ENCODE data around the gene ZNF836.
"Not testable (repeated sequence)": the region's sequence is repeated elsewhere in the genome, so short reads cannot be mapped to it uniquely, and the experiment has no call there.

Gene ZNF836

DNA sequence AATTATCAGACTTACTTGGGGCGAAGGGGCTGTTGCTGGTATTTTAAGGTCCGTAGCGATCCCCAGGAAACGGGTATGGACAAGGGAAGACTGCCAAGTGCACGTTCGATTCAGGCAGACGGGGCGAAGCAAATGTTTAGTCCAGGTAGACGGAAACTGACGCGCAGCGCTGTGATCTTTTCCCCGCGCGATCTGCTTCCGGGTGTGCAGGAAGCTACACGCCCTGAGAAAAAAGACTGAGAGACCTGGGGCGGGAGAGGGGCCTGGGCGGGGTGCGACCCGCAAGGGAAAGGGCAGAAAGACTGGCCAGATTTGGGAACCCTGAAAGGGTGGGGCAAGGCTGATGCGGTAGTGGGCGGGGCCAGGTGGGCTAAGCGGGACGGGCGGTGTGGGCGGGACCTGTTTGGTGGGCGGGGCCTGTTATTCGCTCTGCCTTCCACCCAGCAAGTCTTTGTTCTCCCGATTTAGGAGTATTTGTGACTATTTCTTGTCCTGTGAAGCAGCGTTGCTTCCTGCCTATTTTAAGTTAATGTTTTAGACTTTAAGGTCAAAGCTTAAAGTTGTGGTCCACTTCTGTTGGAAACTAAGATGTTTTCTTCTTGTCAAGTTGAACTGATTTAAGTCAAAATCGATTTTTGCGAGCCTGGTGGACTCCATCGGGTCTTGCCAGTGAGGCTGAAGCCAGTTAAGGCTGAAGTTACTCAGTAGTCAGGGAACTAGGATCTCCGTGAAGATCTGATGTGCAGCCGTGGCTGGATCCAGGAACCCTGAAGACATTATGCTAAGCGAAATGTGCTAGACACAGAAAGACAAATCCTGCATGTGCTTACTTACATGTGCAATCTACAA lies at the start of gene ZNF836:
Gene ZNF836 (minus strand): TSS at position 301 of the 849 bp plus-strand sequence. CDS start 3,549 bp downstream, outside the sequence.
- DNase-seq (ENCODE audit: low read depth, low spot score): peak; percentile 77

GRCh38 chr19:52221031-52221430 lies 49.6 kb upstream of the ZNF836 start:
- no peak for DNase-seq (ENCODE audit: low read depth, low spot score)

DNA sequence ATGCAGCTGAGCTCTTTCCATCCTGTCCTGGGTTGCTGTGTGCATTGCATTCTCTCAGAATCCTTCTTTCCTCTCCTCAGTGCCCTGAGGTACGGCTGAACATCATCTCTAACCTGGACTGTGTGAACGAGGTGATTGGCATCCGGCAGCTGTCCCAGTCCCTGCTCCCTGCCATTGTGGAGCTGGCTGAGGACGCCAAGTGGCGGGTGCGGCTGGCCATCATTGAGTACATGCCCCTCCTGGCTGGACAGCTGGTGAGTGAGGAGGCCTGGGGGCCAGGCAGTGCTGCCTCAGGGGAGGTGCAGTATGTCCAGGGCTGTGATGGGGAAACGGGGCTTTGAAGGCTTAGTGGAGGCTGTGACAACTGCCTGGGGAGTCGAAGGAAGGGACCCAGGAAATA lies 48.2 kb upstream of the ZNF836 start:
- no peak for DNase-seq (ENCODE audit: low read depth, low spot score)

- DNase-seq (ENCODE audit: low read depth, low spot score): no peak
Measured at GRCh38 chr19:52217576-52217975, 46.2 kb upstream of the ZNF836 start.

DNA sequence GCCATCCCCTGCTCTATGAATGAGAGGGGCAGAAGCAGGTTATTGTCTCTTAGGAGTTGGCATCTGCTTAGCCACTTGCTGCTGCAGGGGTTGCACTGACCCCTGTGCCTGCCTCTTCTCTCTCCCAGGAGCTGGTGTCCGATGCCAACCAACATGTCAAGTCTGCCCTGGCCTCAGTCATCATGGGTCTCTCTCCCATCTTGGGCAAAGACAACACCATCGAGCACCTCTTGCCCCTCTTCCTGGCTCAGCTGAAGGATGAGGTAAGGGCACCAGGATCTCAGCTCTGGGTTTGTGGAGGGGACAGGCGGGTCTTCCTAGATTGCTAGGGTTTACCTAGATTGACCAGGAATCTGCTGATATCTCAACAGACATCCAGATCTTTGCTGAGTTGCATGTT lies 45.0 kb upstream of the ZNF836 start:
- DNase-seq (ENCODE audit: low read depth, low spot score): no peak

- DNase-seq (ENCODE audit: low read depth, low spot score): no peak
Measured at GRCh38 chr19:52214241-52214640, 42.8 kb upstream of the ZNF836 start.

DNA sequence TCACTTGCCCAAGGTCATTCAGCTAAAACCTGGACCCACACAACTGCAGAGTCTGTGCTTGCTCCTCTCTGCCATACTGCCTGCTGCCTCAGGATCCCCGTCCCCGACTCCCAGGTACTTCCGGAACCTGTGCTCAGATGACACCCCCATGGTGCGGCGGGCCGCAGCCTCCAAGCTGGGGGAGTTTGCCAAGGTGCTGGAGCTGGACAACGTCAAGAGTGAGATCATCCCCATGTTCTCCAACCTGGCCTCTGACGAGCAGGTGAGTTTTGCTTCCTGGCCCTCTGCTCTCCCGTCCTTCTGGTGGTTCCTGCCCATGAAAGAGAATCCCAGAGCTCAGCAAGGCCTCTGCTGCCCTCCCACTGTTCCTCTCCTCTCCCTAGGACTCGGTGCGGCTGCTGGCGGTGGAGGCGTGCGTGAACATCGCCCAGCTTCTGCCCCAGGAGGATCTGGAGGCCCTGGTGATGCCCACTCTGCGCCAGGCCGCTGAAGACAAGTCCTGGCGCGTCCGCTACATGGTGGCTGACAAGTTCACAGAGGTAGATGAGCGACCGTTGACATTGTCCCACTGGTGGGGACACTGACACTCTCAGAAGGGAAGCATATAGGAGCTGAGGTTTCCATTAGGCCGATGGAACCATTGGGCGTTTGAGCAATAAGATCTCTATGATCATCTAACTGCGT lies 41.3 kb upstream of the ZNF836 start:
- no peak for DNase-seq (ENCODE audit: low read depth, low spot score)

- no peak for DNase-seq (ENCODE audit: low read depth, low spot score)
Measured at GRCh38 chr19:52211926-52212571, 40.6 kb upstream of the ZNF836 start.

- DNase-seq (ENCODE audit: low read depth, low spot score): no peak
Measured at GRCh38 chr19:52211203-52211602, 39.8 kb upstream of the ZNF836 start.

- no peak for DNase-seq (ENCODE audit: low read depth, low spot score)
Measured at GRCh38 chr19:52206481-52206880, 35.1 kb upstream of the ZNF836 start.

GRCh38 chr19:52200755-52201391 lies 29.5 kb upstream of the ZNF836 start:
- not testable (repeated sequence) for DNase-seq (ENCODE audit: low read depth, low spot score)

GRCh38 chr19:52200044-52200443 lies 28.6 kb upstream of the ZNF836 start:
- DNase-seq (ENCODE audit: low read depth, low spot score): no peak

GRCh38 chr19:52198678-52199077 lies 27.3 kb upstream of the ZNF836 start:
- DNase-seq (ENCODE audit: low read depth, low spot score): no peak

- DNase-seq (ENCODE audit: low read depth, low spot score): no peak
Measured at GRCh38 chr19:52197964-52198363, 26.5 kb upstream of the ZNF836 start.

DNA sequence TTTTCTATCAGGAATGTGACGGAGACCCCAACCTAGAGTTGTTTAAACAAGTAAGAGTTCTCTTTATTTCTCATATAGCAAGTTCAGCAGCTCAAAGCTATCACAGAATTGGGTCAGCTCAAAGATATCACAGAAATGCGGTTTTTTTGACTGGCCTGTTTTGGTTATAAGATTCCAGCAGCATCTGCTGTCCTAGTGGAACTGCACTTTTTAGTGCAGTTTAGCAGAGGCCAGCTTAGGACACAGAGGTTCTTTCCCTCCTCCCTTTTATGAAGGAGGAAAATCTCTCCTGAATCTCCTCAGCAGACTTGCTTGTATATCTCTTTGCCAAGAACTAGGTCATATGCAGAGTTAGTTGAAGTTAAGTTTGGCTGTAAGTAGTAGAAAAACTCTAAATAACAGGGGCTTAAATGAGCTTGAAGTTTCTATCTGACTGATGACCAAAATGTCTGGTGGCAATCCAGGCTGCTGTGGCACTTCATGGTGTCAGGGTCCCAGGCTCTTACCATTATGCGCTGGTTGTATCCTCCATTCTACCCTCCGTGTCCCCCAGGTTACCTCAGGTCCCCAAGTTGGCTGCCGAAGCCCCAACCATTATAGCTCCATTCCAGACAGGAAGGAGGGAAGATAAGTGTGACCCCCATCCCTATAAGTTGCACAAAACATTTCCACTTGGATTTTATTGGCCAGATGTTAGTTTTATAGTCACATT lies 25.0 kb upstream of the ZNF836 start:
- no peak for DNase-seq (ENCODE audit: low read depth, low spot score)

DNA sequence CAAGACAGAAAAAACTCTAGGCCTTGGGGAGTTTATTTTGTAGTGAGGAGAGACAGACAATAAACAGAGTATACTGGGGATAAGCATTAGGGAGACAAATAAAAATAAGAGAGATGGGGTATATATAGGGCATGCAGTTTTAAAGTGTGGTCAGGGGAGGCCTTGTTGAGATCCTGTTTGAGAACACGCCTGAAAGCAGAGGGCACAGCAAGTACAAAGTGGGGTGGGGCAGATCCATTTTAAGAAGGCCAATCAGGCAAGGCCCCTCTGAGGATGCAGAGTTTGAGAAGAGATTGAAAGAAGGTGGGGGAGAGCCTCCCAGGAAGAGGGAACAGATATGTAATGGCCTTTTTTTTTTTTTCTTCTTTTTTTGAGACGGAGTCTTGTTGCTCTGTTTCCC lies 20.5 kb upstream of the ZNF836 start:
- DNase-seq (ENCODE audit: low read depth, low spot score): no peak

DNA sequence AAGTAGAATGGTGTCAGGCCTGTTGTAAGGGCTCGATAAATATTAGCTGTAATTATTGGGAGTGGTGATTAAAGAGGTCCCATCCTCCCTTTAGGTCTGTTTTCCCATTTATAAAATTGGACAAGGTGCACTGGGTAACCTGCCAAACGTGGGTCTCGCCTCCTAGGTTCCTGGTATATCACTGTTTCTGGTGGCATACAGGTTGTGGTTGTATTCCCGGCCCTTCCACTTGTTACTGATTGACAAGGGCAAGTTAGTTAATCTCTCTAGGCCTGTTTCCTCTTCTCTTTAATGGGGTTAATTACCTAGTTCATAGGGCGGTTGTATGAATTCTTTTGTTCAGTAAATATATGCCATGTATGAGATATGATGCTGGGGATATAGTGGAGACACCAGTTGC lies 20.0 kb upstream of the ZNF836 start:
- no peak for DNase-seq (ENCODE audit: low read depth, low spot score)

DNA sequence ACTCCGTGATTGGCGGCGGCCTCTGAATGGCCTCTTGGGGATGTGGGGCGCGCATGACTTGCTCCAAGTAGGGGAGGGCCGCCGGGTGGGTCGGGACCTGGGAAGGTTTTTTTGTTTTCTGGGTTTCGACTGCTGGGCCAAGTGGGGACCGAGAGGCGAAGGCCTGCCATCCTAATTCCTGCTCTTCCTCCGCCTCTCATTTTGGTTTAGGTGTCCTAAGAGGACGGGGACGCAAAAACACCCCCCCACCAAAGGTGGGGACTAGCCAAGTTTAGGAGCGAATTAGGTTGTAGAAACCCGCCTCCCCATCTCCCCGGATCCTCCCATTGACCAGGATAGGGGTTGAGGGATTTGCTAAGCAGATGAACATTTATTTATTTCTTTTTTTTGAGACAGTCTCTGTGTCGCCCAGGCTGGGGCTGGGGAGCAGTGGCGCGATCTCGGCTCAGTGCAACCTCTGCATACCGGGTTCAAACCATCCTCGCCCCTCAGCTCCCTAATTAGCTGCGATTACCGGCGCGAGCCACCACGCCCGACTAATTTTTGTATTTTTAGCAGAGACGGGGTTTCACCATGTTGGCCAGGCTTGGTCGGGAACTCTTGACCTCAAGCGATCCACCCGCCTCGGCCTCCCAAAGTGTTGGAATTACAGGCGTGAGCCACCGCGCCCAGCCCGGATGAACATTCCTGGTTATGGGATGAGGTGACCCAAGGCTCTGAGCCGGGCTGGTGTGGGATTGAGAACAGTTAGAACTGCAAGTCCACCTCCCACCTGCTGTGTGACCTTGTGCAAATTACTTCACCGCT lies 19.3 kb upstream of the ZNF836 start:
- no peak for DNase-seq (ENCODE audit: low read depth, low spot score)

DNA sequence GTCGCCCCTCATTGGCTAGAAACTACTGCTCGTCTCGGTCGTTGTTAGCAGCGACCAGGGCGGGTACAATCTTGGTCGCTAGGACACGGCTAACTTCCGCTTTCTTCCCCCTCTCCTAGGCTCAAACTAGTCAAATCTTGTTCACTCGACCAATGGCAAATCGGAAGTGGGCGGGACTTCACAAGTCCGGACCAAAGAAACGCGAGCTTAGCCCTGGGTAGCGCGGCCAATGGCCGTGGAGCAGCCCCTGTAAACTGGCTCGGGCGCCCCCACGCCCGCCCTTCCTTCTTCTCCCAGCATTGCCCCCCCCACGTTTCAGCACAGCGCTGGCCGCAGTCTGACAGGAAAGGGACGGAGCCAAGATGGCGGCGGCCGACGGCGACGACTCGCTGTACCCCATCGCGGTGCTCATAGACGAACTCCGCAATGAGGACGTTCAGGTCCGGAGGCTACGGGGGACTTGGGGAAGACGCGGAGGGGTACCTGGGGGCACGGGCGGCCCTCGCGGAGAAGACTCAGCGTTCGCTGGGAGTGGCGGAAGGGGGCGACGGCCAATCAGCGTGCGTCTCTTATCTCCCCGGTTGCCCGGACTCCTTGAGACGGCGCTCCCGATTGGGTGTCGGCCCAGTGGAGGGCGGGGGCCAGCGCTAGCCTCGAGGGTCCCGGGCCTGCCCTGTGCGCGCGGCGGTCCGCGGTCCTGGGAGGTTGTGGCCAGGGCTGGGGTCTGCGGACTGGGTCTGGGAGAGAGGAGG lies 18.5 kb upstream of the ZNF836 start, which contains the start of gene PPP2R1A:
Gene PPP2R1A (plus strand): TSS at position 318 of the 752 bp plus-strand sequence. CDS start 45 bp downstream, at position 363.
- DNase-seq (ENCODE audit: low read depth, low spot score): peak; percentile 95

All from activated naive CD8-positive, alpha-beta T cell treated with anti-CD3 and anti-CD28 coated beads, Interleukin-2, amount 50 U/mL, for 16 hours (primary cell).